Measurements from ENCODE around the gene PCDHB16. TPM values are rescaled to one million over a fixed set of nuclear protein-coding genes. Genes with fewer than 3 reads are reported as not detected.
A peak's percentile ranks its signal among the peaks of the same experiment; 100 is the strongest.
"Not testable (repeated sequence)": the region's sequence is repeated elsewhere in the genome, so short reads cannot be mapped to it uniquely, and the experiment has no call there.

The PCDHB16 gene
- total RNA-seq, 2 donors from 2014 or later = 0.17 to 0.53 TPM

DNA sequence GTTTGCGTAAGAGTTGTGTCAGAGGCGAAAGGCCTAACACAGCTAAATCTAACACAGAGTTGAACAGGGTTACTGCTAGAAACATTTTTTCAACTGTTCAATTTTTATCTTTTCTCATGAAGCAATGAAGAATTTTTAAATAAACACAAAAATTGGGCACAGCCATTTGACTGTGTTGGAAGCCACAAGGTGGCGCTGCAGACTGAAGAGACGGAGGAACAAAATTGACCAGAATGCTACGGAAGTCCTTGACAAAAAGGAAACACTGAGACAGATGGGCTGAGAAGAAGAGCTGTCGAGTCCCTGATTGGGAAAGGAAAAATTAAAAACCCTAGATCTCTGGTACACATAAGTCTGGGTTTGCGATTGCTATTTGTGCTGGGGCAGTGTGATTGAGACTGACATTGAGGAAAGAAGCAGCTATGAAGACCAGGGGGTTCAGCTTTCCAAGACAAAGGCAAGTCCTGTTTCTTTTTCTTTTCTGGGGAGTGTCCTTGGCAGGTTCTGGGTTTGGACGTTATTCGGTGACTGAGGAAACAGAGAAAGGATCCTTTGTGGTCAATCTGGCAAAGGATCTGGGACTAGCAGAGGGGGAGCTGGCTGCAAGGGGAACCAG is 4.8 kb downstream of the PCDHB16 start, which contains the start of gene PCDHB9:
Gene PCDHB9, plus strand, starts transcription at position 265 of the 616 bp plus-strand sequence. Its CDS starts 158 bp downstream, at position 423.
- TF ChIP-seq, protein P1, sequence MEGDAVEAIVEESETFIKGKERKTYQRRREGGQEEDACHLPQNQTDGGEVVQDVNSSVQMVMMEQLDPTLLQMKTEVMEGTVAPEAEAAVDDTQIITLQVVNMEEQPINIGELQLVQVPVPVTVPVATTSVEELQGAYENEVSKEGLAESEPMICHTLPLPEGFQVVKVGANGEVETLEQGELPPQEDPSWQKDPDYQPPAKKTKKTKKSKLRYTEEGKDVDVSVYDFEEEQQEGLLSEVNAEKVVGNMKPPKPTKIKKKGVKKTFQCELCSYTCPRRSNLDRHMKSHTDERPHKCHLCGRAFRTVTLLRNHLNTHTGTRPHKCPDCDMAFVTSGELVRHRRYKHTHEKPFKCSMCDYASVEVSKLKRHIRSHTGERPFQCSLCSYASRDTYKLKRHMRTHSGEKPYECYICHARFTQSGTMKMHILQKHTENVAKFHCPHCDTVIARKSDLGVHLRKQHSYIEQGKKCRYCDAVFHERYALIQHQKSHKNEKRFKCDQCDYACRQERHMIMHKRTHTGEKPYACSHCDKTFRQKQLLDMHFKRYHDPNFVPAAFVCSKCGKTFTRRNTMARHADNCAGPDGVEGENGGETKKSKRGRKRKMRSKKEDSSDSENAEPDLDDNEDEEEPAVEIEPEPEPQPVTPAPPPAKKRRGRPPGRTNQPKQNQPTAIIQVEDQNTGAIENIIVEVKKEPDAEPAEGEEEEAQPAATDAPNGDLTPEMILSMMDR (IDR thresholded peaks at IDR 0.05) = no peak
- intact Hi-C loops (cut with DNase I) = no loop called here
- no peak within 1 kb of the TSS for H3K27ac ChIP-seq
- H3K27me3 ChIP-seq = no peaks in the 10 kb centered on the region
- DNase-seq = no peak
- no peaks in the 10 kb centered on the region for H3K36me3 ChIP-seq
- H3K9ac ChIP-seq (ENCODE audit: low read depth in 2 of 2, low read length in 2 of 2) = no peak within 1 kb of the TSS
- no peaks in the 10 kb centered on the region for H3K4me1 ChIP-seq
- no peaks in the 10 kb centered on the region for H3K9me3 ChIP-seq
- no peak within 1 kb of the TSS for H3K4me3 ChIP-seq

DNA sequence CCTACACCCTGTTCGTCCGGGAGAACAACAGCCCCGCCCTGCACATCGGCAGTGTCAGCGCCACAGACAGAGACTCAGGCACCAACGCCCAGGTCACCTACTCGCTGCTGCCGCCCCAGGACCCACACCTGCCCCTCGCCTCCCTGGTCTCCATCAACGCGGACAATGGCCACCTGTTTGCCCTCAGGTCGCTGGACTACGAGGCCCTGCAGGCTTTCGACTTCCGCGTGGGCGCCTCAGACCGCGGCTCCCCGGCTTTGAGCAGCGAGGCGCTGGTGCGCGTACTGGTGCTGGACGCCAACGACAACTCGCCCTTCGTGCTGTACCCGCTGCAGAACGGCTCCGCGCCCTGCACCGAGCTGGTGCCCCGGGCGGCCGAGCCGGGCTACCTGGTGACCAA is 6.5 kb downstream of the PCDHB16 start:
- H3K9ac ChIP-seq (ENCODE audit: low read depth in 2 of 2, low read length in 2 of 2); H3K27me3 ChIP-seq; H3K4me1 ChIP-seq; H3K4me3 ChIP-seq; intact Hi-C loops (cut with DNase I); DNase-seq; H3K36me3 ChIP-seq; H3K9me3 ChIP-seq; H3K27ac ChIP-seq: not testable (repeated sequence)

DNA sequence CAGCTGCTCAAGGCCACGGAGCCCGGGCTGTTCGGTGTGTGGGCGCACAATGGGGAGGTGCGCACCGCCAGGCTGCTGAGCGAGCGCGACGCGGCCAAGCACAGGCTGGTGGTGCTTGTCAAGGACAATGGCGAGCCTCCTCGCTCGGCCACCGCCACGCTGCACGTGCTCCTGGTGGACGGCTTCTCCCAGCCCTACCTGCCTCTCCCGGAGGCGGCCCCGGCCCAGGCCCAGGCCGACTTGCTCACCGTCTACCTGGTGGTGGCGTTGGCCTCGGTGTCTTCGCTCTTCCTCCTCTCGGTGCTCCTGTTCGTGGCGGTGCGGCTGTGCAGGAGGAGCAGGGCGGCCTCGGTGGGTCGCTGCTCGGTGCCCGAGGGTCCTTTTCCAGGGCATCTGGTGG is 6.9 kb downstream of the PCDHB16 start:
- not testable (repeated sequence) for H3K27me3 ChIP-seq, H3K9me3 ChIP-seq, DNase-seq

DNA sequence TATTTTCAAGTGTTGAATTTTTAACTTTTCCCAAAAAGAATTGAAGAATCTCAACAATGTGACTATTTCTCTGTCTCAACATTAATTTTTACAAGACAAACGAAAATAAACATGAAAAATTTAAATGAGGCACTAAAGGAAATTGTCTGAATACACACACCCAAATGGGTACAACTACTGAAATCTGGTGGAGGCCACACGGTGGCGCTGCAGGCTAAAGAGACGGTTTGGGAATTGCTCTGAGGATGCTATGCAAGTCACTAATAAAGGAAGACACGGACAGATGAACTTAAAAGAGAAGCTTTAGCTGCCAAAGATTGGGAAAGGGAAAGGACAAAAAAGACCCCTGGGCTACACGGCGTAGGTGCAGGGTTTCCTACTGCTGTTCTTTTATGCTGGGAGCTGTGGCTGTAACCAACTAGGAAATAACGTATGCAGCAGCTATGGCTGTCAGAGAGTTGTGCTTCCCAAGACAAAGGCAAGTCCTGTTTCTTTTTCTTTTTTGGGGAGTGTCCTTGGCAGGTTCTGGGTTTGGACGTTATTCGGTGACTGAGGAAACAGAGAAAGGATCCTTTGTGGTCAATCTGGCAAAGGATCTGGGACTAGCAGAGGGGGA is 10.0 kb downstream of the PCDHB16 start, which contains the start of gene PCDHB10:
Gene PCDHB10, plus strand, starts transcription at position 244 of the 616 bp plus-strand sequence. Its CDS starts 200 bp downstream, at position 444.
- intact Hi-C loops (cut with DNase I) = no loop called here
- no peaks in the 10 kb centered on the region for H3K4me1 ChIP-seq
- no peak within 1 kb of the TSS for H3K4me3 ChIP-seq
- H3K36me3 ChIP-seq = no peaks in the 10 kb centered on the region
- H3K27ac ChIP-seq = no peak within 1 kb of the TSS
- no peaks in the 10 kb centered on the region for H3K27me3 ChIP-seq
- H3K9ac ChIP-seq (ENCODE audit: low read depth in 2 of 2, low read length in 2 of 2) = no peak within 1 kb of the TSS
- peak; percentile 26 for DNase-seq
- H3K9me3 ChIP-seq = peaks cover 5% of the 10 kb centered on the region
- TF ChIP-seq, protein P1 (IDR thresholded peaks at IDR 0.05) = peak; percentile 31

More for the DNA sequence above, 6.9 kb downstream of the PCDHB16 start:
- H3K4me3 ChIP-seq; H3K36me3 ChIP-seq; intact Hi-C loops (cut with DNase I); H3K27ac ChIP-seq; H3K4me1 ChIP-seq; H3K9ac ChIP-seq (ENCODE audit: low read depth in 2 of 2, low read length in 2 of 2): not testable (repeated sequence)

DNA sequence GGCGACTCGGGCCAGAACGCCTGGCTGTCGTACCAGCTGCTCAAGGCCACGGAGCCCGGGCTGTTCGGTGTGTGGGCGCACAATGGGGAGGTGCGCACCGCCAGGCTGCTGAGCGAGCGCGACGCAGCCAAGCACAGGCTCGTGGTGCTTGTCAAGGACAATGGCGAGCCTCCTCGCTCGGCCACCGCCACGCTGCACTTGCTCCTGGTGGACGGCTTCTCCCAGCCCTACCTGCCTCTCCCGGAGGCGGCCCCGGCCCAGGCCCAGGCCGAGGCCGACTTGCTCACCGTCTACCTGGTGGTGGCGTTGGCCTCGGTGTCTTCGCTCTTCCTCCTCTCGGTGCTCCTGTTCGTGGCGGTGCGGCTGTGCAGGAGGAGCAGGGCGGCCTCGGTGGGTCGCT is 12.1 kb downstream of the PCDHB16 start:
- H3K4me1 ChIP-seq; H3K9ac ChIP-seq (ENCODE audit: low read depth in 2 of 2, low read length in 2 of 2); H3K36me3 ChIP-seq; H3K9me3 ChIP-seq; H3K27me3 ChIP-seq; H3K27ac ChIP-seq; DNase-seq; H3K4me3 ChIP-seq; intact Hi-C loops (cut with DNase I): not testable (repeated sequence)

DNA sequence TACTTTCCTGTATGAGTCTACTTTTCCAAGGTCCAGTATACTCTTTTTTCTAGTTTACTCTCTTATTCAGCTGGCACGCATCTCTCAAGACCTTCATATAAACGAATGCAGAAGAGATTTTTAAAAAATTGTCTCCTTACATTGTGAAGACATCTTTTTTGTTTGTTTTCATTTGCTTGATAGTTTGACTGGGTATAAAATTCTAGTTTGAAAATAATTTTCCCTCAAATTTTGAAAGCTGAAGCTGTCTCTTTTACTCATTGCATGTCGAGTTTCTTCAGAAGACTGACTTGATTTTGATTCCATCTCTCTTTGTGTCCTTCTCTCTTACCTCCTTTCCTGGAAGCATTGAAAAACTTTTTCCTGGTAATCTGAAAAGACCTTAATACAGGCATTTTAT is 14.2 kb downstream of the PCDHB16 start:
- H3K9me3 ChIP-seq = peaks cover 5% of the 10 kb centered on the region
- intact Hi-C loops (cut with DNase I) = no loop called here

More for the DNA sequence above, 14.2 kb downstream of the PCDHB16 start:
- Histone ChIP-seq H3K9ac (ENCODE audit: low read depth in 2 of 2, low read length in 2 of 2) (no peak overlapping the region), H3K27me3 (no peaks in the 10 kb centered on the region), H3K36me3 (no peaks in the 10 kb centered on the region), H3K4me3 (no peak overlapping the region), H3K27ac (no peak overlapping the region), H3K4me1 (no peaks in the 10 kb centered on the region)
- DNase-seq = no peak
- TF ChIP-seq, protein P1 (IDR thresholded peaks at IDR 0.05) = no peak

Measured in colonic mucosa (tissue), 4 donors.